Measurements from ENCODE around the gene FAM120B. TPM values are rescaled to one million over a fixed set of nuclear protein-coding genes. Genes with fewer than 3 reads are reported as not detected.
A peak's percentile ranks its signal among the peaks of the same experiment; 100 is the strongest.

The FAM120B gene
- total and polyA plus RNA-seq, 2 experiments from 2014 or later: 7.2 to 16.7 TPM

DNA sequence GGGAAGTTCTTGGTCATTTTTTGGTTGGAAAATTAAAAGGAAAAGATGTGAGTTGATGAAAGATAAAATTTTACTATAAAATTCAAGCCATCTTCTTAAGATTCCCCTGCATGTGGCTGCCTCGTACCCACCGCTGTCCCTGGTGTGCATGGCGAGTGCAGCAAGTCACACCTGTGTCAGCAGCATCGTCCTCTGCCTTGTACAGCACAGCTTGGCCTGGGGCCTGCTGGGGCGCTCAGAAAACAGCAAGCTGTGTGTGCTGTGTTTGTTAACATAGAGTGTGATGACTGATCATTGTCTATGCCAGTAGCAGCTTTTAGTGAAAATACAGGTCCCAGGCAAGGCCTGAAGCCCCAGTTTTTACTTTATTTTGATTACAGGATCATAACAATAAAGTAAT lies 56.7 kb downstream of the FAM120B start:
- H3K9me3 Mint-ChIP-seq: no peaks in the 10 kb centered on the region
- H3K4me1 ChIP-seq (ENCODE audit: insufficient read depth): no peaks in the 10 kb centered on the region
- DNase-seq (ENCODE audit: low spot score) (no peak), ATAC-seq (peak; percentile 71)
- H3K4me1 Mint-ChIP-seq: peaks cover 5% of the 10 kb centered on the region
- H3K4me3 ChIP-seq: no peak overlapping the region
- H2AFZ ChIP-seq: no peak overlapping the region
- no peak overlapping the region for H3K27ac ChIP-seq (ENCODE audit: low read depth)
- TF ChIP-seq, protein P1, sequence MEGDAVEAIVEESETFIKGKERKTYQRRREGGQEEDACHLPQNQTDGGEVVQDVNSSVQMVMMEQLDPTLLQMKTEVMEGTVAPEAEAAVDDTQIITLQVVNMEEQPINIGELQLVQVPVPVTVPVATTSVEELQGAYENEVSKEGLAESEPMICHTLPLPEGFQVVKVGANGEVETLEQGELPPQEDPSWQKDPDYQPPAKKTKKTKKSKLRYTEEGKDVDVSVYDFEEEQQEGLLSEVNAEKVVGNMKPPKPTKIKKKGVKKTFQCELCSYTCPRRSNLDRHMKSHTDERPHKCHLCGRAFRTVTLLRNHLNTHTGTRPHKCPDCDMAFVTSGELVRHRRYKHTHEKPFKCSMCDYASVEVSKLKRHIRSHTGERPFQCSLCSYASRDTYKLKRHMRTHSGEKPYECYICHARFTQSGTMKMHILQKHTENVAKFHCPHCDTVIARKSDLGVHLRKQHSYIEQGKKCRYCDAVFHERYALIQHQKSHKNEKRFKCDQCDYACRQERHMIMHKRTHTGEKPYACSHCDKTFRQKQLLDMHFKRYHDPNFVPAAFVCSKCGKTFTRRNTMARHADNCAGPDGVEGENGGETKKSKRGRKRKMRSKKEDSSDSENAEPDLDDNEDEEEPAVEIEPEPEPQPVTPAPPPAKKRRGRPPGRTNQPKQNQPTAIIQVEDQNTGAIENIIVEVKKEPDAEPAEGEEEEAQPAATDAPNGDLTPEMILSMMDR (conservative IDR thresholded peaks at IDR 0.05; ENCODE audit: low read depth in 2 of 2): no peak
- TF ChIP-seq, protein P2, sequence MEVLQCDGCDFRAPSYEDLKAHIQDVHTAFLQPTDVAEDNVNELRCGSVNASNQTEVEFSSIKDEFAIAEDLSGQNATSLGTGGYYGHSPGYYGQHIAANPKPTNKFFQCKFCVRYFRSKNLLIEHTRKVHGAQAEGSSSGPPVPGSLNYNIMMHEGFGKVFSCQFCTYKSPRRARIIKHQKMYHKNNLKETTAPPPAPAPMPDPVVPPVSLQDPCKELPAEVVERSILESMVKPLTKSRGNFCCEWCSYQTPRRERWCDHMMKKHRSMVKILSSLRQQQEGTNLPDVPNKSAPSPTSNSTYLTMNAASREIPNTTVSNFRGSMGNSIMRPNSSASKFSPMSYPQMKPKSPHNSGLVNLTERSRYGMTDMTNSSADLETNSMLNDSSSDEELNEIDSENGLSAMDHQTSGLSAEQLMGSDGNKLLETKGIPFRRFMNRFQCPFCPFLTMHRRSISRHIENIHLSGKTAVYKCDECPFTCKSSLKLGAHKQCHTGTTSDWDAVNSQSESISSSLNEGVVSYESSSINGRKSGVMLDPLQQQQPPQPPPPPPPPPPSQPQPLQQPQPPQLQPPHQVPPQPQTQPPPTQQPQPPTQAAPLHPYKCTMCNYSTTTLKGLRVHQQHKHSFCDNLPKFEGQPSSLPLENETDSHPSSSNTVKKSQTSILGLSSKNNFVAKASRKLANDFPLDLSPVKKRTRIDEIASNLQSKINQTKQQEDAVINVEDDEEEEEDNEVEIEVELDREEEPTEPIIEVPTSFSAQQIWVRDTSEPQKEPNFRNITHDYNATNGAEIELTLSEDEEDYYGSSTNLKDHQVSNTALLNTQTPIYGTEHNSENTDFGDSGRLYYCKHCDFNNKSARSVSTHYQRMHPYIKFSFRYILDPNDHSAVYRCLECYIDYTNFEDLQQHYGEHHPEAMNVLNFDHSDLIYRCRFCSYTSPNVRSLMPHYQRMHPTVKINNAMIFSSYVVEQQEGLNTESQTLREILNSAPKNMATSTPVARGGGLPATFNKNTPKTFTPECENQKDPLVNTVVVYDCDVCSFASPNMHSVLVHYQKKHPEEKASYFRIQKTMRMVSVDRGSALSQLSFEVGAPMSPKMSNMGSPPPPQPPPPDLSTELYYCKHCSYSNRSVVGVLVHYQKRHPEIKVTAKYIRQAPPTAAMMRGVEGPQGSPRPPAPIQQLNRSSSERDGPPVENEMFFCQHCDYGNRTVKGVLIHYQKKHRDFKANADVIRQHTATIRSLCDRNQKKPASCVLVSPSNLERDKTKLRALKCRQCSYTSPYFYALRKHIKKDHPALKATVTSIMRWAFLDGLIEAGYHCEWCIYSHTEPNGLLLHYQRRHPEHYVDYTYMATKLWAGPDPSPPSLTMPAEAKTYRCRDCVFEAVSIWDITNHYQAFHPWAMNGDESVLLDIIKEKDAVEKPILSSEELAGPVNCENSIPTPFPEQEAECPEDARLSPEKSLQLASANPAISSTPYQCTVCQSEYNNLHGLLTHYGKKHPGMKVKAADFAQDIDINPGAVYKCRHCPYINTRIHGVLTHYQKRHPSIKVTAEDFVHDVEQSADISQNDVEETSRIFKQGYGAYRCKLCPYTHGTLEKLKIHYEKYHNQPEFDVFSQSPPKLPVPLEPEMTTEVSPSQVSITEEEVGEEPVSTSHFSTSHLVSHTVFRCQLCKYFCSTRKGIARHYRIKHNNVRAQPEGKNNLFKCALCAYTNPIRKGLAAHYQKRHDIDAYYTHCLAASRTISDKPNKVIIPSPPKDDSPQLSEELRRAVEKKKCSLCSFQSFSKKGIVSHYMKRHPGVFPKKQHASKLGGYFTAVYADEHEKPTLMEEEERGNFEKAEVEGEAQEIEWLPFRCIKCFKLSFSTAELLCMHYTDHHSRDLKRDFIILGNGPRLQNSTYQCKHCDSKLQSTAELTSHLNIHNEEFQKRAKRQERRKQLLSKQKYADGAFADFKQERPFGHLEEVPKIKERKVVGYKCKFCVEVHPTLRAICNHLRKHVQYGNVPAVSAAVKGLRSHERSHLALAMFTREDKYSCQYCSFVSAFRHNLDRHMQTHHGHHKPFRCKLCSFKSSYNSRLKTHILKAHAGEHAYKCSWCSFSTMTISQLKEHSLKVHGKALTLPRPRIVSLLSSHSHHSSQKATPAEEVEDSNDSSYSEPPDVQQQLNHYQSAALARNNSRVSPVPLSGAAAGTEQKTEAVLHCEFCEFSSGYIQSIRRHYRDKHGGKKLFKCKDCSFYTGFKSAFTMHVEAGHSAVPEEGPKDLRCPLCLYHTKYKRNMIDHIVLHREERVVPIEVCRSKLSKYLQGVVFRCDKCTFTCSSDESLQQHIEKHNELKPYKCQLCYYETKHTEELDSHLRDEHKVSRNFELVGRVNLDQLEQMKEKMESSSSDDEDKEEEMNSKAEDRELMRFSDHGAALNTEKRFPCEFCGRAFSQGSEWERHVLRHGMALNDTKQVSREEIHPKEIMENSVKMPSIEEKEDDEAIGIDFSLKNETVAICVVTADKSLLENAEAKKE (CRISPR knock-in tag; IDR thresholded peaks at IDR 0.05): no peak
- TF ChIP-seq, protein P3, sequence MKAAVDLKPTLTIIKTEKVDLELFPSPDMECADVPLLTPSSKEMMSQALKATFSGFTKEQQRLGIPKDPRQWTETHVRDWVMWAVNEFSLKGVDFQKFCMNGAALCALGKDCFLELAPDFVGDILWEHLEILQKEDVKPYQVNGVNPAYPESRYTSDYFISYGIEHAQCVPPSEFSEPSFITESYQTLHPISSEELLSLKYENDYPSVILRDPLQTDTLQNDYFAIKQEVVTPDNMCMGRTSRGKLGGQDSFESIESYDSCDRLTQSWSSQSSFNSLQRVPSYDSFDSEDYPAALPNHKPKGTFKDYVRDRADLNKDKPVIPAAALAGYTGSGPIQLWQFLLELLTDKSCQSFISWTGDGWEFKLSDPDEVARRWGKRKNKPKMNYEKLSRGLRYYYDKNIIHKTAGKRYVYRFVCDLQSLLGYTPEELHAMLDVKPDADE (IDR thresholded peaks at IDR 0.05): no peak
- no peaks in the 10 kb centered on the region for H3K27me3 ChIP-seq (ENCODE audit: insufficient read depth)
- no peaks in the 10 kb centered on the region for H4K20me1 ChIP-seq (replicated peaks; ENCODE audit: insufficient read depth)
- H3K4me2 ChIP-seq: no peak overlapping the region
- H3K36me3 Mint-ChIP-seq (ENCODE audit: low read depth): no peaks in the 10 kb centered on the region
- H3K27ac Mint-ChIP-seq: no peak overlapping the region
- H3K9me2 ChIP-seq (ENCODE audit: insufficient read depth): no peaks in the 10 kb centered on the region
- no peak overlapping the region for H3K4me3 Mint-ChIP-seq
- H3F3A ChIP-seq (replicated peaks; ENCODE audit: low read depth): no peaks in the 10 kb centered on the region
- H3K36me3 ChIP-seq (ENCODE audit: insufficient read depth): no peaks in the 10 kb centered on the region
- H3K79me2 ChIP-seq (replicated peaks; ENCODE audit: insufficient read depth): no peaks in the 10 kb centered on the region
- peaks cover 4% of the 10 kb centered on the region for H3K27me3 Mint-ChIP-seq (ENCODE audit: insufficient read depth, low read depth, poor library complexity)

Measured in GM23338 (cell line).